HT1080 (cell line): ENCODE measurements around the gene RNU1-2. TPM values are rescaled to one million over a fixed set of nuclear protein-coding genes. Genes with fewer than 3 reads are reported as not detected.
"Not testable (repeated sequence)": the region's sequence is repeated elsewhere in the genome, so short reads cannot be mapped to it uniquely, and the experiment has no call there.

Source experiments
- DNase-seq: peaks from one replicate; pipeline ENCODE4 v3.0.0-alpha.2; 2015; ENCODE audit warnings: low read depth
- total RNA-seq: library from RNA; depleted of rRNA; stranded (reverse); fragments of >200 nt; shearing (Covaris generic); gene quantifications from 2 replicates; pipeline ENCODE4 v1.2.3, GENCODE V29; 2014

The RNU1-2 gene
- total RNA-seq, 1 experiment from 2014 or later: not detected

DNA sequence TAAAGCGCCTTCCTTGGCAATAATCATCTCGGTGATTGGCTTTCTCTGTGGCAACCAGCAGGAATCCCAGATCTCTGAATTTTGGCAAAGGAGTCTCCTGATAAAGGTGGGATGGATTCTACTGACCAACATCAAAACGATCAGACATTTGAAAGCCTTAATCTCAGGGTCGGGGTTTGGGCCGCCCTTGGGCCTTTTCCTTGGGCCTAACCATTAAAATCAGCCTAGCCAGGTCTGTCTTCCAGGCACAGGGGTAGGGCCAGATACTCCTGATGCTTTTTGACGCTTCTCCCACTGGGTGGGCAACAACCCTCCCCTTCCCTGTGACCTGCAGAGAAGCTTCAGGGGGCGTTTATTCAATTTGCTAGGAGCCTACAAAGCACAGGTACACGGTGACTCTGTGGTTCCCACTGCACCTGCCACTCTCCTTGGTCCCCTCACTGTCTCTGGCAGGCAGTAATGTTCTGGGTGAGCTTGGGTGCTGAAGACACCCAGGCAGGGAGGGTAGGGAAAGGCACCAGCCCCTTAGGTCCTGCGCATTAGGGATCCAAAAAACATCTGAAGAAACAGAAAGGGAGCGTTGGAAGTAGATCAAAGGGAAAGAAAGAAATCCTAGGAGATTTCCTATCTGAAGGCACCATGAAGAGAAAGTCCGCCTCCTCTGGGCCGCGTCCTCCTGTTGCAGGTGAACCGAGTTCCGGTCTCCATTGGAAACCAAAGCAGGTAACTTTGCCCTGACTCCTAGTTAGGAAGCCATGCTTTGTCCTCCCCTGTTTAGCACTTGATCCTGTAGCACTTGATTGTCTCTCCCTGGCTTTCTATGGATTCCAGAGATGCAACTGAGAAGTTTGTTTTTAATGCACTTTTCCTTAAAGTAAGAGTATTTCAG, 12.3 kb downstream of the RNU1-2 start:
- no peak for DNase-seq

DNA sequence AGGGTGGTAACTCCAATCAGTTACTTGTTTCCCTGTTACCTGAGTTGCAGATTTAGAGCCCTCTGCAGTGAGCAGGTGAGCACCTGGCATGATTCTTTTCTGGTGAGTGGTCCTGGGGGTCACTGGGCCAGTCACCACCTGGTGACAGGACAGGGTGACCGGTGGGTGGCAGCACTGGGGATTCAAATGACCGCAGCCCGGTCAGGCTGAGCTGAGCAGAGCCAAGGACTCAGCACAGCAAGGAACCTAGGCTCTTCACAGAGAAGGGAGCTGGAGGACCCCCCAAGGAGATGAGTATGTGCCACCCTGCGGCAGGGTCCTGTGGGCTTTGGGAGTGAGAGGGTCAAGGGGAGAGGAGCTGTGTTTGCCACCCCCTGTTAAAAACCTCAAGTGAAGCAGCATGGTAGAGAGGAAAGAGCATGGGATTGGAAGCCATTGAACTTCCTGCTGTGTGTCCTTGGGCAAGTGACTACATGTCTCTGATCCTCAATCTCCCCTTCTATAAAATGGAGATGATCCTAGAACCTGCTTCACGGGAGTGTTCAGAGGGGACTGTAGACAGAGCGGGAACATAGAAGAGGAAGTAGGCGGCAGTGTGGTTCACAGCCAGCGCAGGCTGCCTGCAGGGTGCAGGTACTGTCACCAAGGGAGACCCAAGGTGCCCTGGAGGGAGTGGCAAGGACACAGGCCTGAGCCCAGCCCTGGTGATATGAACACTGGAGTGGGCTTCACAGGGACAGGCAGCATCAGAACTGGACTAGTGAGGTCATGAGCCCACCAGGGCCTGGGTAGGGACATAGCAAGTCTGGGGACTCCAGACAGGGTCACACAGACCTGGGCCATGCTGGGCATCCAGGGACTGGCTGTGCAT, 16.3 kb downstream of the RNU1-2 start:
- not testable (repeated sequence) for DNase-seq

DNA sequence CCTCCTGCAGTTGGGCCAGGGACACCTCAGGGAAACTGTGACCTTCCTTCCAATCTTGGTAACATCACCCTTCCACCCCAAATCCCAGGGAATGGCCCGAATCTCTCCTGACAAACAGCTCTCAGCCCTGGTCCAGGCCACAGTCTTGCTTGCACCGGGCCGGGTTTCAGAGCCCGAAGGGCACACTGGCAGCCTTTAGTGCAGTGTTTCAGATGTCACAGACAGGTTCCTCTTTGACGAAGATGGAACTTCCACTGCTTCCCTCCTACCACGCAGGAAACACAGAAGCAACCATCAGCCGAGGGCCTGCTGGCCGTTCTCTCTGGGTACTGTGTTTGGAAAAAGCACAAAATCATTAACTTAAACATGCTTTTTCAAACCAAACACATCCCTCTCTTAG, 17.0 kb downstream of the RNU1-2 start:
- DNase-seq: not testable (repeated sequence)

DNA sequence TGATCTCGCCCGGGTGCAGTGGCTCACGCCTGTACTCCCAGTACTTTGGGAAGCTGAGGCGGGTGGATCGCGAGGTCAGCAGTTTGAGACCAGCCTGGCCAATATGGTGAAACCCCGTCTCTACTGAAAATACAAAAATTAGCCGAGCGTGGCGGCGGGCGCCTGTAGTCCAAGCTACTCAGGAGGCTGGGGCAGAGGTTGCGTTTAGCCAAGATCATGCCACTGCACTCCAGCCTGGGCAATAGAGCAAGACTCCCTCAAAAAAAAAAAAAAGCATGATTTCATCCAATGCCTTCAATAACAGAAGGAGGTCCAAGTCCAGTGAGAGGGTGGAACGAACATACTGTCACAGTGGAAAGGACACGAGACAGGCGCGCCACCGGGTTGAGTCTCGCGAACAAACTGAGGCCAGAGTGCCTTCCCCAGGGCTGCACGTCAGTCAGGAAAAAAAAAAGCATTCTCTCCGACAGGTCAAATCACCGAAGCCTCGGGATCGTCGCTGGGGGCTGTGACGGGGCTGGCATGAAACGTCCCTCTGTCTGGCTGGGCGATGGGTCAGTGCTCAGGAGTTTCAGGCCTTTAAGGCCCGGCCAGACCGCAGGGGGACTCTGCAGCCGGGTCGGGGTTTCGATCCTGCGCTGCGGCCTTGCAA, 17.5 kb downstream of the RNU1-2 start:
- no peak for DNase-seq

- peak; percentile 95 for DNase-seq
Observed at GRCh38 chr1:16913833-16914662, 18.3 kb downstream of the RNU1-2 start.

DNA sequence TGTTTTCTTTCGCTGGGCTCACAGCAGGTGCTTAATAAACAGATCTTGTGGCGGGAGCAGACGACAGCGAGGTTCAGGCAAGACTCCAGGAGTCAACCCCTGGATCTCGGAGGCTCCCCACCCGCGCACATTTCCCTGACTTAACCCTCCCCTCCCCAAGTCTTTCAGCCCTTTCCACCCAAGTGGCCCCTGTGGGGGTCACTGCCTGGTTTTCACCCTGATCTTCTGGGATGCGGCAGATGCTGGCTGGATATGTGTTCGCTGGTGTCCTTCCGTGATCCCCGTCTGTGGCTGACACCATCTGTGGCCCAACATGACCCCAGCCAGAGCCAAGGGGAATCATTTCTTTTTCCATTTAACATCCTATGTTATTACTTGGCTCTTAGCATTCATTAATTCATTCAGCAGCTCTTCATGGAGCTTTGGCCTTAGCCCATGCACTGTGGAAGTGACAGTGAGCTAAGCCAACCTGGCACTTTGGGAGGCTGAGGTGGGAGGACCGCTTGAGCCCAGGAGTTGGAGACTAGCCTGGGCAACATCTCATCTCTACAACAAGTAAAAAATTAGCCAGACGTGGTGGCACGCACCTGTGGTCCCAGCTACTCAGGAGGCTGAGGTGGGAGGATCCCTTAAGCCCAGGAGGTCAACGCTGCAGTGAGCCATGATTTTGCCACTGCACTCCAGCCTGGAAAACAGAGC, 19.3 kb downstream of the RNU1-2 start:
- DNase-seq: not testable (repeated sequence)

DNA sequence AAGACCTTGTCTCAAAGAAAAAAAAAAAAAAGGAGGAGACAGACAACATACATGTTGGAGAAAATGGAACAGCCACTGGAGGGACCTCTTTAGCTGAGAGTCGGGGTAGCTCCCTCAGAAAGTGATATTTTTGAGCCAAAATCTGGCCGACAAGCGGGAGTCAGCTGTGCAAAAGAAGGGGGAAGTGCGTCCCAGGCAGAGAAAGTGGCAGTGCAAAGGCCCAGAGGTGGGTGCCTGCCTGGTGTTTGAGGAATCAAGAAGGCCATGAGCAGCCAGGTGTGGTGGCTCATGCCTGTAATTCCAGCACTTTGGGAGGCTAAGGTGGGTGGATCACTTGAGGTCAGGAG, 19.8 kb downstream of the RNU1-2 start:
- DNase-seq: no peak

DNA sequence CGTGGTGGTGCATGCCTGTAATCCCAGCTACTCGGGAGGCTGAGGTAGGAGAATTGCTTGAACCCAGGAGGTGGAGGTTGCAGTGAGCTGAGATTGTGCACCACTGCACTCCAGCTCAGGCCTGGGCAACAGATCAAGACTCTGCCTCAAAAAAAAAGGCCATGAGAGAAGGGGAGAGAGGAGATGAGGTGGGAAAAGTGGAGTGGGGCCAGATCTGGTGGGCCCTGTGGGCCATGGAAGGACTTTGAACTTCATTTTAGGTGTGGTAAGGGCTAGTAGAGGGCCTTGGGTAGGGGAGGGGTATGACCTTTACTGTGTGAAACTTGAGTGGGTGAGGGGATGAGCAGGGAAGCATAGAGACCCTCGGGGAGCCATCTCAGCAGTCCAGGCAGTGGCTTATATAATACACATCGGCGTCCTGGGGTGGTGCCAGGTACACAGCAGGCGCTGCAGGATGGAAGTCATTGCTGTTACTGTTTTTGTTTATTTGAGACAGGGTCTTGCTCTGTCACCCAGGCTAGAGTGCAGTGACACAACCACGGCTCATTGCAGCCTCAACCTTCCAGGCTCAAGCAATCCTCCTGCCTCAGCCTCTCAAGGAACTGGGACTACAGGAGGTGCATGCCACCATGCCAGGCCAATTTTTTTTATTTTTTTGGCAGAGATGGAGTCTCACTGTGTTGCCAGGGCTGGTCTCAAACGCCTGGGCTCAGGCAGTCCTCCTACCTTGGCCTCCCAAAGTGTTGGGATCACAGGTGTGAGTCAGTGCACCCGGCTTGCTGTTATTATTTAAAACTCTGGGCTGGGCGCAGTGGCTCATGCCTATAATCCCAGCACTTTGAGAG, 20.5 kb downstream of the RNU1-2 start:
- DNase-seq: not testable (repeated sequence)

DNA sequence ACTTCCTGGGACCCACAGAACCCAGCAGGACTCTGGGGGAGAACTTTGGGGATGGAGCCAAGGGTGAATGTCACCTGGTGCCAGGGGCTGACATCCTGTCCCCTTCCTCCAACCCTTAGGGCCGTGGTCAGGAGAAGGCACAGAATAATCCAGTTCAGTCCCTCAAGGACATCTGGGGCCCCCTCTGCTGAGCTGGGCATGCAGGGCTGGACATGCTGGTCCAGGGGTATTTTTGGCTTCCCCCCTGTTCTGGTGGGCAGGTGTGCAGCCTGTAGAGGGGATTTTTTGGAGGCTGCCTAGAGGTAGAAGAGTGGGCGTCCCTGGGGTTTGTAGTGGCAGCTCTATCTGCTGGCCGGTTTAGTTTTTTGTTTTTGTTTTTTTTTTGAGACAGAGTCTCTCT, 22.6 kb downstream of the RNU1-2 start:
- no peak for DNase-seq

GRCh38 chr1:16918936-16919665, 23.3 kb downstream of the RNU1-2 start:
- not testable (repeated sequence) for DNase-seq

- no peak for DNase-seq
Observed at GRCh38 chr1:16920951-16921350, 25.2 kb downstream of the RNU1-2 start.

GRCh38 chr1:16921391-16922185, 25.8 kb downstream of the RNU1-2 start, which contains the start of gene CROCC:
TSS of gene CROCC (plus strand) at chr1:16921931. CDS start at chr1:16922019, 88 bp downstream.
- peak; percentile 86 for DNase-seq

GRCh38 chr1:16922466-16922865, 26.7 kb downstream of the RNU1-2 start:
- no peak for DNase-seq

DNA sequence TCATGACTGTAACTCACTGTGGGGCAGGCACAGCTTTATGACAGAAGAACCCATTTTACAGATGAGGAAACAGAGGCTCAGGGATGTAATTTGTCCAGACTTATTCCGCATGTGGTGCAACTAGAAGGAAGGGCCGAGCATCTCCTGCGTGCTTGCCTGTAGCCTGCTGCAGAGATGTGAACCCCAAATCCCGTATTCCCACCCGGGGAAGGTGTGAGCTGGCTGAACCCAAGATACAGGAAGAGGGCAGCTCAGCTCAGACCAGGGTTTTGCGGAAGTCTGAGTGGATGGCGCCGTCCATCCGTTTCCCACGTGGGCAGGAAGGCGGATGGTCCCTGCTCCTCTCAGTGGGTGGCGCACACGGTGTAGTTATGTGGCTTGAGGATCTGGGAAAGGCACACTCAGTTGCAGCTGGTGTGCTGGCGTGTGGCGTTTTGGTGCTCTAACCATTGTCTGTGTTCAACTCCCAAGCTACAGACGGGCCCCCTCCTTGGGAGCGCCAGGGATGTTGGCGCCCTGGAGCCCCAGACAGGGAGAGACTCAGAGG, 27.2 kb downstream of the RNU1-2 start:
- no peak for DNase-seq

DNA sequence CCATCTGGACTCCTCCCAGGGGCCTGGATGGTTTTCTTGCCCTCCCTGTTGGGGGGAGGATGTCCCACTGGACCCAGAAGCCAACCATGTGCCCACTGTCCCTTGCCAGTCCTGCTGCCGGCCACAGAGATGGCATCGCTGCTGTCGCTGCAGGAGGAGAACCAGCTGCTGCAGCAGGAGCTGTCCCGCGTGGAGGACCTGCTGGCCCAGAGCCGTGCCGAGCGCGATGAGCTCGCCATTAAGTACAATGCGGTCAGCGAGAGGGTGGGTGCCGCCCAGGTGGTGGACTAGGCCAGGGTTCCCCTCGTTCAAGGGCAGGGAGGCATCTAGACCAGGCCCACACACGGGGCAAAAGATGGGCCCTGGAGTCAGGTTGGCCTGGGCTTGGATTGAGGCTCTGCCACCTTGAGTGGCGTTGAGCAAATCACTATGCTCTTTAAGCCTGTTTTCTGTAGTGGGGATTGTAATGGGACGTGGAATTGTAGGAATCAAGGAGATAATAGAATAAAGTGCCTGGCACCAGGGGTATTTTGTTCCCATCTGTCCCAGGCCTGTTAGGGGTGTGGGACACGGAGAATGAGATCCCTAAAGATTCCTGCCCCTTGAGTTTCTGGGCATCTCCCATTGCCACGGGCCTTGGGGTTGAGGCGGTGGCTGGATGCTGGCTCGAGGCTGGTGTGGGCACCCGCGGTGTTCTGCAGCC, 28.6 kb downstream of the RNU1-2 start:
- DNase-seq: no peak

DNA sequence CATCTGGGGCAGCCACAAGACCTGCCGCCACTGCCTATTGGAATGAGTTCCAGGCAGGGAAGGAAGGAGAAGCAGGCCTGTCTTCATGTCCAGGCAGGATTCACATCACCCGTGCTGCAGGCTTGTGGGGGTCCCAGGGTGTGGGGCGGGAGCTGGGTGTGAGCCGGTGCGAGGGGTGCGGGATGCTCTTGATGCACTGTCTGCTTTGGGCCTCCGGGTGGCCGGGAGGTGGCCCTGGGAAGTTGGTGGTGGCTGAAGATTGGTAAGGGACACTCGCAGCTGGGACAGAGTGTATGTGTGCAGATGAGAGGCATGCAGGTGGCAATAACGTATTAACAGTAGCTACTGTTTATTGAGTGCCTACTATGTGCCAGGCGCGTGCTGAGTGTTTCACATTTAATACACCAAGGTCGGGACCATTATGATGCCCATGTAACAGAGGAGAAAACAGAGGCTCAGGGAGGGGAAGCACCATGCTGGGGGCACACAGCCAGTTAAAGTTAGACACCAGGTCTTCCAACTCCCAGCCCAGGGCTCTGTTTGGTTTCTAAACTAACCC, 29.2 kb downstream of the RNU1-2 start:
- DNase-seq: no peak
